ENCODE data around the gene EFHD1.
"Not testable (repeated sequence)": the region's sequence is repeated elsewhere in the genome, so short reads cannot be mapped to it uniquely, and the experiment has no call there.

Gene EFHD1

DNA sequence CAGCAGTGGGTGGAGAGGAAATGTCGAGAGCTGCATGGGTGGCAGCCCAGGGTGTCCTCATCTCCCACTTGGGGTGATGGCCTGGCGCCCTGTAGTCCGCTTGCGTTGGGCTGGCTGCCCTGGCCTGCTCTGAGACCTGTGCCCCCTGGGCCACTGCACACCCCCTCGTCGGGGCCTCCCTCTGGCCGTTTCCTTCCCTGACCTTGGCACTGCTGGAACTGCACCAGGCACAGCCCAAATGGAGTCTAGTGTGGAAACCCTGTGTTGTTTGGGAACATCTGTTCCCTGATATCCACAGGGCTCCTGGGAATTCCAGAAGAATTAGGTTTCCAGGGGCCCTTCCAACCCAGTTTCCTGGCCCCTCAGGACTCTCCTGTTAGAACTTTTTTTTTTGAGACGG is 13.9 kb downstream of the EFHD1 start:
- no peak for DNase-seq (ENCODE audit: low read depth, low spot score)

DNA sequence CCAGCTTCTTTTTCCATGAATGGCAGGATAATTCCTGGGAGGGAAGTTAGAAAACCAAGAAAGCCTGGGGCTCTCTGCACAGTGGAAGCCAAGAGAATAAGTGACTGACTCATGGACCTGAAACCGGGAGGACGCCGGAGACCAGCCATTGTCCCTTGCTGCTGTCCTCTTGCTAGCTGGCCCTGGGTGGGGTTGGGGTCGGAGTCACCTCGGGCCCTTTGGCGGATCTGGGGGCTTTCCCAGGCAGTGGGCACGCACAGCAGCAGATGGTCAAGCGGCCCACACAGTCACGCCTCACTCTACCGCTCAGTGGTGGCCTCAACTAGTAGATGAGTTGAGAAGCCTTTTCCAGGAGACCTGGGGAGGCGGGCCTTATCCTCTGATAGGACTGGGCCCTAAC is 15.6 kb downstream of the EFHD1 start:
- DNase-seq (ENCODE audit: low read depth, low spot score) = no peak

DNA sequence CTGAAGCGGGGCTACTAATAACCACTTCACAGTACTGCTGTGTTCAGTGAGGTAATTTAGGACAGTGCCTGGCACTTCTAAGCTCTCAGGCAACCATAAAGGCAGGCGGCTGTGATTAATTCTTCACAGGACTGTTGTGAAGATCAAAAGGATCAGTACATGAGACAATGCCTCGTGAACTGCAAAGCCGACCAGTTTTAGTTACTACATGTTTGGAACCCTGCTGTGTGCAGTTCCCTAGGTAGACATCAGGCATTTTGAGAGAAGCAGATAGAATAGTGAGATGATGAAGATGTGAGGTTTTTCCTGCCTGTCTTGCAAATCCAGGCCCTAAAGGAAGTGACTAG is 19.1 kb downstream of the EFHD1 start:
- no peak for DNase-seq (ENCODE audit: low read depth, low spot score)

DNA sequence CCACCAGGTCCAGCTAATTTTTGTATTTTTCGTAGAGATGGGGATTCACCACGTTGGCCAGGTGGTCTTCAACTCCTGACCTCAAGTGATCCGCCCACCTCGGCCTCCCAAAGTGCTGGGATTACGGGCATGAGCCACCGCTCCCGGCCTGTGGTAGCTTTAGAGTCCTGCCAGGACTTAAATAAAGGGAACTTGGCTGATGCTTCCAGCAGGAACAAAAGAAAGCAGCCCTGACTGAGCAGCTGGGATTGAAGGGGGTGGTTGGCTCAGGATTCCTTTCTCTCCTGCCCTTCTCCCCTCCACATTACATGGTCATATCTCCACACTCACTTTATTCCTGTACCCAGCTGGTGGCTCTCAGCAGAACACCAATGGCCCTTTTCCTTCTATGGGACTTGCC is 20.0 kb downstream of the EFHD1 start:
- DNase-seq (ENCODE audit: low read depth, low spot score) = no peak

DNA sequence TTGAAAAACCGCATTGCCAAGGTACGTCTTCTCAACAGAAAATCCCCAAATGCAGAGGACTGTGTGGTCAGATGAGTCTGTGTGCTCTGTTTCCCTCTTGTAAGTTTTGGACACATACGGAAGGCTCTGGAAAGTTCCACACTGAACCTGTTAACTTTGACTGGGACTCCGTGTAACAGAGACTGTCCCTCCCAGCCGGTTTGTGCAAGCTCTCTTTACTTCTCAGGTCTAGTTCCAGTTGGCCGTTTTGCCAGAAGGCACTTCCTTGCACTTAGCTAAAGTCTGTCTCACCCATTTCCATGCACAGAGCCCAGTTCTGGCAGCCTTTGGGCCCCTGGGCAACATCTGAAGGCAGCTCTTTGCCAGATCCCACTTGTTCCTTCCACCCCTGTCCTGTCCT is 22.0 kb downstream of the EFHD1 start:
- DNase-seq (ENCODE audit: low read depth, low spot score) = no peak

DNA sequence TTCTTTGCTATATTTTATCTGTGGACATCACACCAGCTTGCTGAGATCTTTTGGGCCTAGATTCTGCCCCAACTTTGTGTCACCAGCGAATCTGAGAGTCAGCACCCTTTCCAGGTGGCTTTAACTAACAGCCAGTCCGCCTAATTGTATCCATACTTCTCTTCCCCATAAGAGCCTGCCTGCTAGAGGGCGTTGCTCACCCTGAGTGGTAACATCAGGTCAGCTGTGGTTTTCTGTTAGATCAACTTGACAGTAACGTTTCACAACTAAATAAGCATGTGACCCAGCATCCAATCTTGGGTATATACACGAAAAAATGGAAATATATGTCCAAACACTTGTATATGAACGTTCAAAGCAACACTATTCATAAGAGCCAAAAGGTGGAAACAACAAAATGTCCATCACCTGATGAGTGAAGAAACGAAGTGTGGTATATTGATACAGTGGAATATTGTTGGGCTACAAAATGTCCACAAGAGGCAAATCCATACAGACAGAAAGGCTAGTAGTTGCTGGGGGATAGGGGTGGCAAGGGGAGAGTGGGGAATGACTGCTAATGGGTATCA is 24.9 kb downstream of the EFHD1 start:
- DNase-seq (ENCODE audit: low read depth, low spot score) = no peak

DNA sequence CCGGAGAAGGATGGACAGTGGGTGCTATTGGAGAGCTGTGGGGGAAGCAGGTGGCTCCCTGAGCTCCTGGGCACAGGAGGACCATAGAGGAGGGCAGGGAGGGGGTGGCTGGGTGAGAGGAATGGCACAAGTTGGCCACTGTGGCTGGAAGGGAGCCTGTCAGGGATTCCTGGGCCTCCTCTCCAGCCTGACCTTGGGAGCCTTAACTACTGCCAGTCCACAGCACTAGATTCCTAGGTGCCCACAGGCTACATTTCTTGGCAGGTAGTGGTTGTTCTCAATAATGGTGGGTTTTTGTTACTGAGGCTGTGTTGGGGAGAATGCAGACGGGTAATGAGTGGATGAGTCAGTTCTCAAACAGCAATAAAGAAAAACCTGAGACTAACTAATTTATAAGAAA is 26.0 kb downstream of the EFHD1 start:
- DNase-seq (ENCODE audit: low read depth, low spot score) = no peak

DNA sequence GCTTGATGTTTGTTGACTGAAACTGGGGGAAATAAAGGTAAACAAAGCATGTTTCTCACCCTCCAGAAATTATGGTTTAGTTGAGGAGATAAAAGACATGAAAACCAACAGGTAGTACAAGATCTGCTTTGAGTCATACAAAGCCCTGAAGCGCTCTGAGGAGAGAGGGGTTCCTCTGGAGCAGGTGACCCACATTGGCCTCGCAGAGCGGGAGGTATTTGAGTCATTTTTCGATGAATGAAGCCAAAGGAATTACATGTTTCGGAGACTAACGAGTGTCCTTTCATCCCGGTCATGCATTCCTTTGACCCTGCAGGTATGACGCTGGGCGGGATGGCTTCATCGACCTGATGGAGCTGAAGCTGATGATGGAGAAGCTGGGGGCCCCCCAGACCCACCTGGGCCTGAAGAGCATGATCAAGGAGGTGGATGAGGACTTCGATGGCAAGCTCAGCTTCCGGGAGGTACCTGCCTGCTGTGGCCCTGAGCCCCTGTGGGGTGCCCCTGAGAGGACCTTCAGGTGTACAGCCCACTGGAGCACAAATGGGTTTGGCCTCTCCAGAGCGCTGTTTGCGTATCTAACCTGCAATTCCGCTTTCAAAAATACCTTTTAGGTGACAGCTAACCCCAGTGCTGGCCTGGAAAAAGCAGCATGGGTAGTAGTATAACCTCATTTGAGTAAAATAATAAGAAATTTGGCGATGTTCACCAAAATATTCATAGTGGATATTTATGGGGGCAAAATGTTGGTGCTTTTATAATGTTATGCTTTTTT is 29.3 kb downstream of the EFHD1 start:
- no peak for DNase-seq (ENCODE audit: low read depth, low spot score)

DNA sequence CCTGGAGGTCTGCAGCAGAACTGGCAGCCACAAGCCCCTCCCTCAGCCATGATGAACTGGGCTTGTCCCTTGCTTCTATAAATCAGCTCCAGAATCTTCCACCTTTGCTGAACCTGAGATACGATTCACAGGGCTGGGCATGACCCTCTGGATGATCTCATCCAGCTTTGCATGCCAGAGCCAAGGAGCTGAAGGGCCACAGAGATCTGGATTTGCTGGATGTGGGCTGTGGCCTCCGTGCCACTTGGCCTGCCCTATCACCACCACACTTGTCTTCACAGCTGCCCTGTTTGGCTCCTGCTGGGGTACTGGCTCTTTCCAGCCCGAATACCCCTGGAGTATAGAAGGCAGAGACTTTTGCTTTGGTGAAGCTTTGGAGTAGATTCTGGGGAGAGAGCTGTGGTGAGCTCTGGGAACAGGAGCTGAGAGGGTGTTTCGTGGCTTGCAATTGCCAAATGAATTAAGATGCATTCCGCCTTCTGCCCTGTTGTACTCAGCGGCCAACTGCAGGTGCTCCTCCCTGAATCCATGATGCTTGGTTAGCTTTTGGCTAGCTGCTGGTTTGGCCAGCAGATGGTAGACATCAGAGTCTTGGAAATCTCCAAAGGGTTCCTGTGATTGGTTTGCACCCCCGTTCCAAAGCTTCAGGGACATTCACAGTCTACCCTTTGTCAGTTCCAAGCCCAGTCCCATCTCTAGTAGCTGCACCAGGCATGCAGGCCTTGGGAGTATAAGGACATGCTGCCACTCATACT is 32.8 kb downstream of the EFHD1 start:
- DNase-seq (ENCODE audit: low read depth, low spot score) = no peak

DNA sequence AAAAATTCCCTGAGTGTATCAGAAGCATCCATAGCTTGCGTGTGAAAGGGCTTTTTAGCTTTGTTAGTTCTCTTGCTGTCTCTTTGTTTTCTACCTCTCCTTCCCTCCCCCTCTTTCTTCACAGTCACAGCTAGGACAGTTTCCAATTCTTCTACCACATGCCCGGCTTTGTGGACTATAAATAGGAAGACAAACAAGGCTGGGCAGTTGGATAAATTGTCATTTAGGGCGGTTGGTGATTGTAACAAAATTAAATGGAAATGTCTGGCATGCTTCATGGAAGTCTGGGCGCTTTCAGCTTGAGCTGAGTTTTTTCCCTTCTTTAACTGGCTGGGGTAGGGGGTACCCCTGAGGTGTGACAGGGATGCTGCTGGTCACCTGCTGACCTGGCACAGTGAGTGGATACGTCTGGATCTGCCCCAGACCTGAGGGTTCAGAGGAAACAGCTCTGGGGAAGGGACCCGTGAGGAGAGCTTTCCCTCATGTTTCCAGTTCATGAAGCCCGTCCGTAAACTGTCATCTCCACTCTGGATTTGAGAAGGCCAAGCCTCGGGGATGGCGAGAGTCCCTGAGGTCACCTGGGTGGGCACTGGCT is 34.7 kb downstream of the EFHD1 start:
- no peak for DNase-seq (ENCODE audit: low read depth, low spot score)

DNA sequence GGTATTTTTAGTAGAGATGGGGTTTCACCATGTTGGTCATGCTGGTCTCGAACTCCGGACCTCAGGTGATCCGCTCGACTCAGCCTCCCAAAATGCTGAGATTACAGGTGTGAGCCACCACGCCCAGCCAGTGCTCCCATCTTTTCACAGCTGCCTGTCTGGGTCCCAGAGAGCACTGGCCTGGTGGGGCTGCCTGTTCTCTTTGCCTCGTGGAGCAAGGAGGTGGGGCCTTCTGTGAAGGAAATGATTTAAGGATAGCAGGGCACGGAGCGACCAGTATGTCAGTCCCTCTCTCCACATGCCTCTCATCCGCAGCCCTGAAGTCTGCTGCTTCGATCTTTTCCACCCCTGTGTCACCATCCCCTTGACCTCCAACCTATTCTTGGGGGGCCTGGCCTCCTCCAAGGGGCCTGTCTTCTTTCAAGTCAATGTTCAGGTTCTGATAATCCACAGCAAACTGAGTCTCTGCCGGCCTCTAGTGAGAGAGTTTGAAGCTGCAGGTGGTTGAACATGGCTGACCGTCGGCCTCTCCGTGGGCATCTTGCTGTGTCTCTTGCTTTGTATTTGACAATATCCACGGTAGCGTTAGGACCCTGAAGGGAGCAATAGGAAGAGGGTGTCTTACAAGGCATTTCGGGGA is 35.5 kb downstream of the EFHD1 start:
- DNase-seq (ENCODE audit: low read depth, low spot score) = no peak

DNA sequence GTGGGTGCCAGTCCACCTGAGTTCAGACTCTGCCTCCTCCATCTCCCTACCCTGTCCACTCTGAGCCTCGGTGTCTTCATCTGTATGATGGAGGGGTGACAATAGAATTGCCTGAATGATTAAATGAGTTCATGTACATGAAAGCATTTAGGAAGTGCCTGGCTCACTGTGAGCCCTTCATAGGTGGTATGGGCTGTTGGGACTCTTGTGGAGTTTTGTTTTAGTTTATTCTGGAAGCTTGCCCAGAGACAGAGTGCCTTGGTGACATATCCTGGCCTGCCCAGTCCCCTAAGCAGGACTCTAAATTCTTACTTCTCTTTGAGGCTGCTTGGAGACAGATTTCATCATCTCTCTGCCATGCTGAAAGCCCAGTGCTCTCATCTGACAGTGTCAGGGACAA is 39.2 kb downstream of the EFHD1 start:
- no peak for DNase-seq (ENCODE audit: low read depth, low spot score)

DNA sequence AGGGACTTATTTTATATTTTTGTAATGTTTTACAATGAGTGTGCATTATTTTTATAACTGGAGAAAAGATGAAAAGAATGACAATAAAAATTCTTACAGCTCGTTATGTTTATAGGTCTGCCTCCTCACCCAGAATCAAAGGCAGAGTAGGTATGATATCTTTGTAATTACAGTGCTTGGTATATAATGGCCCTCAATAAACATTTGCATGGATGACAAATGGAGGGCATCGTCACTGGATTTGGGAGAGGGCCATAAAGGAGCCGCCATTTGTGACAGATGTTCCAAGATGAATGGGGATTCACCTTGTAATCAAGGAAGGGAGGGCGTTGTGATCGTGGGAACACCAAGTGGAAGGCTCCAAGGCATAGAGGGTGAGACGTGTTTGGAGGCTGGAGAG is 41.1 kb downstream of the EFHD1 start:
- DNase-seq (ENCODE audit: low read depth, low spot score) = no peak

DNA sequence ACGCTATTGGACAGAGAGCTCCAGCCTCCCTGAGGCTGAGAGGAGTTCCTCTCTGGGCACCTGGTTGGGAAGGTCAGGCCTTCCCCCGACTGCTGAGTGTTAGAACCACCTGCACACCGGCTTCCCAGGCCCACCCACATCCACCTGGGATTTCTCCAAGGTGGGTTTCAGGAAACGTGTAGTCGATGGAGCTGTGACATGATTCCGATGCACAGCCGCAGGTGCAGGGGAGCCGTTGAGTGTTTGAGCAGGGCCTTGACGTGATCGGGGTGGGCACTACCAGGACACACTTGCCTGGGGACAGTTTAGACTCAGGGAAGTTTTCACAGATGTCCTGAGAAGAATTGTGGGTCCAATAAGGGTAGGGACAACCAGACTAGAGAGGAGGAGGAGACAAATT is 42.0 kb downstream of the EFHD1 start:
- DNase-seq (ENCODE audit: low read depth, low spot score) = no peak

DNA sequence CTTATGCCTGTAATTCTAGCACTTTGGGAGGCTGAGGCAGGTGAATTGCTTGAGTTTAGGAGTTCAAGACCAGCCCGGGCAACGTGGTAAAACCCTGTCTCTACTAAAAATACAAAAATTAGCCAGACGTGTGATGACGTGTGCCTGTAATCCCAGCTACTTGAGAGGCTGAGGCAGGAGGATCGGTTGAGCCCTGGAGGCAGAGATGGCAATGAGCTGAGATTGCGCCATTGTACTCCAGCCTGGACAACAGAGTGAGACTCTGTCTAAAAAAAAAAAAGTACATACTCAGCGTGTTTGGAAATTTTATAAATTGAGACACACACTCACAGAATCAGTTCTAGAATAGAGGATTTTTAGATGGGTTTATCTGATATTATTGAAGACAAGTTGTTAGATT is 46.6 kb downstream of the EFHD1 start:
- no peak for DNase-seq (ENCODE audit: low read depth, low spot score)

DNA sequence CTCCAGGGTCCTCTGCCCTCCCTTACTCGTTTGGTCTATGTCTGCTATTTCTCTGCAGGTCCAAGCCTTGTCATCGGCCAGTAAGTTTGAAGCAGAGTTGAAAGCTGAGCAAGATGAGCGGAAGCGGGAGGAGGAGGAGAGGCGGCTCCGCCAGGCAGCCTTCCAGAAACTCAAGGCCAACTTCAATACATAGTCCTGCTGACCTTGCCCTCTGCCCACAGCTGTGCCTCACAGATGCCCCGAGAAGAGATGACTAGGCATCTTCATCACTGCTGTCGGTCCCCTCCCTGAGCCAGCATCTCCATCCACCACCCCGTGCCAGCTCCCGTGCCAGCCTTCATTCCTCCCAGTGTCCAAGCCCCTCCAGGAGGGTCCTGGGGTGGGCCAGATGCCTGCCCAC is 48.1 kb downstream of the EFHD1 start:
- no peak for DNase-seq (ENCODE audit: low read depth, low spot score)

DNA sequence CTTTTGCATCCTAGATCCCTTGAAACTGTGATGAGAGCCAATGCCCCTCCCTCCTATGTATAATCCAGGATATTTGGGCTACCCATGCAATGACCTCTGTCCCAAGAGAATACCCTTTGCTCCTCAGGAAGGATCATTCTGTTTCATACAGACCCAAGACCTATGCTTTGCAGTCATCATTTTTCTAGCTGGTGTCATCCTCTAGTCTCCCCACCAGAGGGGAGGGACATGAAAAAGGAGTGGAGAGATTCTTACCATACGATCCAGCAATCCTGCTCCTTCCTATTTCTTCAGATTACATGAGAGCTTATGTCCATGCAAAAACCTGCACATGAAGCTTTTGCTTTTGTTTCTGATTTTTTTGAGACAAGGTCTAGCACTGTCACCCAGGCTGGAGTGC is 50.0 kb downstream of the EFHD1 start:
- no peak for DNase-seq (ENCODE audit: low read depth, low spot score)

DNA sequence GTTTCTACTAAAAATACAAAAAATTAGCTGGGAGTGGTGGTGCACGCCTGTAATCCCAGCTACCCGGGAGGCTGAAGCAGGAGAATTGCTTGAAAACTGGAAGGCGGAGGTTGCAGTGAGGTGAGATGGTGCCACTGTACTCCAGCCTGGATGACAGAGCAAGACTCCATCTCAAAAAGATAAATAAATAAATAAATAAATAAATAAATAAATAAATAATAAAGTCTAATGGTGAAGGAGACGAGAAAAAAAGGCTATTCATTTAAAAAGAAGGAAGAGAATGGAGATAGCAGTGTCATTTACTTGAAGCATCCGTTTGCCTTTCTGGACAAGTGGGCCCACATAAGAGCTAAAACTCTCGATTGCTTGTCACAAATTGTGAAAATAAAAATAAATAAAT is 52.0 kb downstream of the EFHD1 start:
- not testable (repeated sequence) for DNase-seq (ENCODE audit: low read depth, low spot score)

DNA sequence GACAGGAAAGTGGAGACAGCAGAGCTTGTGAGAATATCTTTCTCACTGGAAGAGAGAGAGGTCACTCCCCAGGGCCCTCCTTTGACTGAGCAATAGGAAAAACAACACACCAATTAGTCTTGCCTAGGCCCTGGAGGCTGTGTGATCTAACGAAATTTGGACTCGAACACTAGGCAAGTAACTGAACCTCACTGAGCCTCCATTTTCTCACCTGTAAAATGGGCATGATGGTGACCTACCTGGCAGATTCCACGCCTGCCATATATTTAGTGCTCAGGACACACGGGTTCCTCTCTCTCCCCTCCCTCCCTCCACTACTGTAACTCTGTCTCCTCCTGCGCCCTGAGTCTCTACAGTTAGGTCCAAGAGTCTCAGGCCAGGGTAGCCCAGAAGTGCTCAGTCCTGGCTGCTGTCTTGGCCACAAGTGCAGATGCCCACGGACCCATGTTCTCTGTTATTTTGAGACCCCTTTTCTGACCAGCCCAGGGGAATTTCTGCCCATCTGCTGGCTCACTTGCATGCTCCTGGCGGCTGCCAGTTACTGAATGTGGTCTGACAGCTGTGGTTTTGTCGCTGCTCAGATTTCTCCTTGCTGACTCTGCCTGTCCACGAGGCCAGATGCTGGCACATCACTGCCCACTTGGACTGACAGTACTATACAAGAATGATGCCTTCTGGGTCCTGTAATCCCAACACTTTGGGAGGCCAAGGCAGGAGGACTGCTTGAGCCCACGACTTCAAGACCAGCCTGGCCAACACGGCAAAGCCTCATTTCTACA is 54.2 kb downstream of the EFHD1 start:
- DNase-seq (ENCODE audit: low read depth, low spot score) = no peak

DNA sequence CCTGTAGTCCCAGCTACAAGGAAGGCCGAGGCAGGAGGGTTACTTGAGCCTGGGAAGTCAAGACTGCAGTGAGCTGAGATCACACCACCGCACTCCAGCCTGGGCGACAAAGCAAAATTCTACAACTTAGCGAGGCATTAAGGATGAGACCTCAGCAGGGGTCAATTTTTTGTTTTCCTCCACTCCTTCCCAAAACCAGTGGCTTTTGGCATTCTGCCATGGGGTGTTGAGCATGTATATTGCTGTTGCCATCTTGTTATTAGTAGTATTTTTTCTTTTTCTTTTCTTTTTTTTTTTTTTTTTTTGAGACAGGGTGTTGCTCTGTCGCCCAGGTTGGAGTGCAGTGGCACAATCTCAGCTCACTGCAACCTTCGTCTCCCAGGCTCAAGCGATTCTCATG is 54.8 kb downstream of the EFHD1 start:
- DNase-seq (ENCODE audit: low read depth, low spot score) = no peak

DNA sequence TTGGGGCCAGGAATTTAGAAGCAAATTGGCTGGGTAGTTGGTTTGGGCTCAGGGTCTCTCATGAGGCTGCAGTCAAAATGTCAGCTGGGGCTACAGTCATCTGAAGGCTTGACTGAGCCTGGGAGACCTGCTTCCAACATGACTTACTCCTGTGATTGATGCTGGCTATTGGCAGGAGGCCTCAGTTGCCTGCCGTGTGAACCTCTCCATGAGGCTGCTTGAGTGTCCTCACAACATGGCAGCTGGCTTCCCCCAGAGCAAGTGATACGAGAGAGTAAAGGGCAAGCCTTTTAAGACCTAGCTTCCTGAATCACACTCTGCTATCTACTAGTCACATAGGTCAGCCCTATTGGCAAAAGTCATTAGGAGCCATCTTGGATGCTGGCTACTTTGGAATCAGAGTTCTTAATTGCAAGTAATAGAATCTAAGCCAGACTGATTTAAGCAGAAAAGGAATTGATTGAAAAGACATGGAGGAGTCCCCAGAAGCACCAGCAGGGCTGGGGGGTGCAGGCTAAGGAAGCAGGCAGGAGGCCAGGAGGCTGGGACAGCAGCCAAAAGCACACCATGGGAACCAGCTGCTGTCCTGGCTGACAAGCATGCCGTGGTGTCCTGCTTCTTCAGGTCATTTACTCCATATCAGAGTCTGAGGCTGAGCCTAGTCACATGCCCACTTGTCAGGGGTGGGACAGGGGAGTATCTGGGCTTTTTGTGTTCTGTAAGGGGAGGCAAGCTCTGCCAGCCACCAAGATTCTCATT is 55.9 kb downstream of the EFHD1 start:
- no peak for DNase-seq (ENCODE audit: low read depth, low spot score)

All from iPS DF 19.7 (cell line).